Measurements from ENCODE around the gene RRP8. TPM values are rescaled to one million over a fixed set of nuclear protein-coding genes. Genes with fewer than 3 reads are reported as not detected.

The RRP8 gene
- total and polyA plus RNA-seq, 2 of the 8 experiments (the other 6 are each of a cell fraction or from before 2014, with no cell fraction given), result 4.2 to 14.9 TPM

GRCh38 chr11:6584528-6584927 is 18.9 kb downstream of the RRP8 start:
- Histone ChIP-seq H2BK5ac (ENCODE audit: low read depth, low read length) (no peak overlapping the region), H3K27me3 (replicated peaks in 1 of 4; ENCODE audit: control insufficient read depth in 3 of 4, extremely low read depth in 1 of 4, insufficient read depth in 3 of 4, low read length in 3 of 4) (no peaks in the 10 kb centered on the region), H3K4me3 (ENCODE audit: extremely low read depth in 1 of 4, insufficient read depth in 2 of 4, low read depth in 3 of 4, low read length in 4 of 4) (no peak overlapping the region), H4K8ac (ENCODE audit: extremely low read depth, insufficient read depth, low read length) (no peak overlapping the region), H3K79me2 (ENCODE audit: control insufficient read depth in 1 of 2, insufficient read depth in 2 of 2, low read length in 2 of 2) (no peaks in the 10 kb centered on the region), H3K23ac (ENCODE audit: insufficient read length) (no peak overlapping the region), H3K56ac (replicated peaks; ENCODE audit: insufficient read length, low read depth, low read length) (no peak overlapping the region), H4K20me1 (replicated peaks in 1 of 2; ENCODE audit: control insufficient read depth in 1 of 2, insufficient read depth in 2 of 2, low read length in 2 of 2) (no peaks in the 10 kb centered on the region), H3K23me2 (ENCODE audit: low read depth, low read length) (no peaks in the 10 kb centered on the region), H3K4ac (replicated peaks; ENCODE audit: insufficient read length, low read depth, low read length) (no peak overlapping the region), H3K4me1 (replicated peaks in 1 of 4; ENCODE audit: control insufficient read depth in 3 of 4, insufficient read depth in 4 of 4, low read length in 3 of 4) (peaks cover 0 to 16% (median 10%) of the 10 kb centered on the region in 4 experiments; a peak in 5 of 7 replicates), H3K4me2 (ENCODE audit: insufficient read depth in 1 of 2, low read depth in 2 of 2, low read length in 2 of 2) (no peak overlapping the region), H3K9ac (replicated peaks in 1 of 4; ENCODE audit: extremely low read depth in 1 of 4, low read depth in 3 of 4, low read length in 3 of 4) (no peak overlapping the region), H2AFZ (ENCODE audit: low read length) (no peak overlapping the region), H3K36me3 (ENCODE audit: control insufficient read depth in 2 of 4, insufficient read depth in 4 of 4, low read length in 3 of 4) (no peaks in the 10 kb centered on the region), H2BK20ac (ENCODE audit: low read length) (no peak overlapping the region), H3K14ac (ENCODE audit: insufficient read length) (no peak overlapping the region), H3K79me1 (ENCODE audit: low read depth, low read length) (no peaks in the 10 kb centered on the region), H2AK5ac (ENCODE audit: low read depth, low read length) (no peak overlapping the region), H2BK15ac (ENCODE audit: low read length) (no peak overlapping the region), H4K91ac (replicated peaks; ENCODE audit: insufficient read length, low read length) (no peak overlapping the region), H2BK120ac (replicated peaks; ENCODE audit: low read depth, low read length) (no peak overlapping the region), H3K18ac (ENCODE audit: extremely low read depth, low read length) (no peak overlapping the region), H2BK12ac (ENCODE audit: low read depth, low read length) (no peak overlapping the region), H4K5ac (ENCODE audit: insufficient read length, low read depth, low read length) (no peak overlapping the region), H3K27ac (ENCODE audit: low read depth, low read length) (no peak overlapping the region), H3K9me3 (ENCODE audit: insufficient read depth in 2 of 2, low read depth in 1 of 2, low read length in 1 of 2) (peaks cover 0 to 4% of the 10 kb centered on the region in 2 experiments; a peak in 1 of 4 replicates)
- FAIRE-seq (no peak), DNase-seq (ENCODE audit: low read depth in 1 of 2, low spot score in 2 of 2) (no peak)
- ChIA-PET POLR2A (ENCODE audit: partially characterized antibody) (interaction anchor here (0.6 to 1.4 kb wide), 3 partner anchors 14 to 441 kb away, joined by 3 to 4 read pairs (median 3); no protein-coding TSS in a partner anchor), CTCF (ENCODE audit: partially characterized antibody) (no interaction called here)
- WGBS, 2 experiments (ENCODE audit: extremely low coverage in 1 of 2, insufficient coverage in 1 of 2, insufficient read length in 1 of 2, insufficient replicate concordance in 2 of 2, low coverage in 1 of 2, low lambda C conversion rate in 2 of 2, missing lambda C conversion rate in 1 of 2), result 91% methylated on average over 4 of the region's 4 CpGs; no CpG with 5 or more reads in 1 of the 2 experiments
